CD1c-positive myeloid dendritic cell (primary cell): ENCODE data around the gene FLG2.

ENCODE experiments used
- DNase-seq: peaks from one replicate; pipeline ENCODE4 v3.0.0-alpha.2; 2016; ENCODE audit errors: extremely low spot score

FLG2 gene

GRCh38 chr1:152359906-152360305 is at the start of gene FLG2:
Gene FLG2 (minus strand): TSS chr1:152360006. CDS start chr1:152358884, 1,122 bp downstream.
- DNase-seq = no peak

DNA sequence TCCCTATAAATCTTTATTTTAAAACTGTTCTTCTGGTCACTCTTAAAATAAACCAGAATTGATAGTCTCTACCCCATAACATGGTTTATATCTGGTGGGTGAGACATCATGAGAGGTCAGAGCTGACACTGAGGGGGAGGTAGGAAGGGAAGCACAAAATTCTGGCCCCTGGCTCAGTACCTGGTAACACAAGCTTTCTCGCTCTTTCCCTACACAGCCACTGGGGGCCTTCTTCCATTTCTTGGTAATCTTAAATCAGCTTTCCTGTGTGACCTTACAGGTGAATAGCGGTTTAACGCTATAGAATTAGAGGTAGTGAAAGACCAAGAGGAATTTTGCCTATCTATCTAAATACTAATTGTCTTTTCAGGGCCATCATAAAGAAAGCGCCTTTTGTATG is 48.9 kb upstream of the FLG2 start:
- DNase-seq = no peak

GRCh38 chr1:152398812-152399698 is 39.2 kb upstream of the FLG2 start:
- no peak for DNase-seq

- DNase-seq = no peak
Measured at GRCh38 chr1:152397474-152397873, 37.7 kb upstream of the FLG2 start.

DNA sequence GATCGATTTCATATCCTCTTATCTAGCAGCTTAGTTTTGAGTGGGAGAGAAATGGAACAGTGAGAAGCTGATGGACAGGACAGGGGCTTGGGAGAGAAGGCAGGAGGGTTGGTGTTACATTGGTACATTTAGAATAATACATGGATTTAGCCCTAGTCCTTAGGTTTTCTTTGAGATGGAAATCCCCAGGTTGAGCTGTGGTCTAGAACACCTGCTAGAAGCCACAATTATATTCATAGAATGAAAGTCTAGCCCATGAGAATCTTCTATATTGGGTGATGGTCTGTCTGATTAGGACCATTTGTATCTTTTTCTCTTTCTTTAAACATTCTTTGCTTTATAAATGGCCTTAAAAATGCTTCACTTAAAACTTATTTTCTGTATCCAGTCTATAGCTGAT is 34.3 kb upstream of the FLG2 start:
- no peak for DNase-seq

- peak; percentile 2 for DNase-seq
Measured at GRCh38 chr1:152392909-152393308, 33.1 kb upstream of the FLG2 start.

DNA sequence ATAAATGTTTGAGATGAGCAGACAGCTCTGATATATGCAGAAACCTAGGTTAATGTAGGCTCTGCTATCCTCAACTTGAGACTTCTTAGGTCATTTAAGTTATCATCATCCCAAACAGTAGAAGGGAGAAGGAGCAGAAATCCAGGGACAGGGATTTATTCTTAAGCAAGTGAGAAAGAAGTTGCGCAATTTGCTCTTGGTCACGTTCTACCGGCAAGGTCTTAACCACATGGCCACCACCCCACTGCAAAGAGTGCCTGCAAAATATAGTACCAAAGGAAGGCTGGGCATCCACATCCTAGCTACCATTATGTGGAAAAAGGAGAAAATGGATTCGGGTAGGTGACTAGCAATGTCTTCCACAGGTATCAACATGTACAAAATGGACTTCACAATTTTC is 29.1 kb upstream of the FLG2 start:
- no peak for DNase-seq

GRCh38 chr1:152386940-152387339 is 27.1 kb upstream of the FLG2 start:
- no peak for DNase-seq

GRCh38 chr1:152380932-152381331 is 21.1 kb upstream of the FLG2 start:
- DNase-seq = no peak

DNA sequence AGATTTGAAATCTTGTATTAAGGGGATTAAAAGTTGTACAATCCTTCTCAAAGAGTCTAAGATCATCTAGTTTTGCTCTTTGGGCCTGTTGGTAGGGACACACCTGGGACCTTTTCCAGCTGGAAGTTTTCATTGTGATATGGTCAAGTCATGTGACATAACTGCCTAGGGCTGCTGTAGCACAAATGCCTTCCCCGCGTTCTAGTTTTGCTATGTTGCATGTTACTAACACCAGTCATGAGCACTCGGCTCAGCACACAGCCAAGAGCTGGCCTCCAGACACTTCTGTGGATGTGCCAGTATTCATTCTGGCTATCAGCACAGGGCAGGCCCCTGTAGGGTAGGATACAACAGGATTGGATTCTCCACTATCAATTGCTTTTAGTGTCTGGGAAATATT is 14.6 kb upstream of the FLG2 start:
- DNase-seq = no peak

DNA sequence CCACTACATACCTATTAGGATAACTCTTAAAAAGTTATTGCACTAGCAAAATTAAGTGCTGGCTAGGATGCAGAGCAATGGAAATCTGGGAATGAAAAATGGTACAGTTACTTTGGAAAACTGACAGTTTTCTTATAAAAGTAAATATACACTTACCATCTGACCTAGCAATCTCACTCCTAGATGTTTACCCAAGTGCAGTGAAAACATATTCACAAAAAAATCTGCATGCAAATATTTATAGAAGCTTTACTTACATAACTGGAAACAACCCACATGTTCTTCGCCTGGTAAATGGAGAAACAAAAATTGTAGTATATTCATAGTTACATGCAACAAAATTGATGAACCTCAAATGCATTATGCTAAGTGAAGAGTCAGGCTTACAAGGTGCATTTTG is 12.9 kb upstream of the FLG2 start:
- no peak for DNase-seq

DNA sequence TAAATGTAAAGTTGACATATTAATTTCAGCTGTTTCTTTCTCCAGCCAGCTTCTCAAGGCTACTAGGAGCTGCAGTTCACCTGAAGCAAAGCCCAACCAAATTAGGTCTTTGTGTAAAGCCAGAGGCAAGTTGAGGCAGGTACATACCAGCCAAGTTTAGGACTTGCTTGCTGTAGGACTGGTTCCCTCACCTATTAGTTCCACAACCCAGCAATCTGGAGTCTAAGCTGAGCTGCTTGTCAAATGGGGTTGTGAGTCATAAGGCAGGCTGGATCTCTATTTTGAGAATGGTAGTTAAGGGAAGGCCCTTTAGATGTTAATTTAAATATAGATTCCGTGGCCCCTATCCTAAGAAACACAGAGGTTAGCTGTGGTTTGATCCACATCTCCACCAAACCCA is 7.6 kb upstream of the FLG2 start:
- no peak for DNase-seq

DNA sequence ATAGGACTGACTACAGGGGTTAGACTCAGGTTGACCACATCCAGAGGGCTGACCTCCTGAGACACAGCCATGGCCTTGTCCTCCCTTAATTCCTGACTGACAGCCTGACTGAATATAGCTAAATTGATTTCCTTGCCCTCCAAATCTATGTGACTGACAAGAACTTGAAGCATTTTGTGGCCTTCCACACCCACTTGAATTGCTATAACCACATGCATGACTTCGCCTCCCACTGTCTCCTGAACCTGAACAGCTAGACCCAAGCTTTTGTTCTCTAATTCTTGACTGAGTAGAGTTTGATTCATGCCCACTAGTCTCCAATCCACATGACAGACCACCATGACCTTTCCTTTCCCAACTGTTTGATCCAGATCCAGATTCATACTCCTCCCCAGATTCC is 3.1 kb downstream of the FLG2 start:
- DNase-seq = no peak

DNA sequence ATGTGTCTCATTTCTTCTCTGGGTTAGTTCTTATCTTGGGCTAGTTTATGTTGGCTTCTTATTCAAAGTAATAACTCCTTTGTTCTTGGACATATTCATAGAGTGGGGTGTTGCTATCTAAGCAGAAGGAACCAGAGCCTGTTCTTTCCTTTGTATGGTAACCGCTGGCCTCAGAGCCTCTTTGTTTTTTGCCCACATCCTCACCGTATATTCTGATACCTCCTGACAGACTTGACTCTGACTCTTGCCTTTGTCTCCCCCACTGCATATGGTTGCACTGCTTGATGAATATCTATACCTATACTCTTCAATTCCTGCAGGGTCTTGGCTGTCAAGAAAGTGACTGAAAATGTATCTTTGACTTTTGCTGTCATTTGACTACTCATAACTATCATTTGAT is 10.2 kb downstream of the FLG2 start:
- DNase-seq = no peak

DNA sequence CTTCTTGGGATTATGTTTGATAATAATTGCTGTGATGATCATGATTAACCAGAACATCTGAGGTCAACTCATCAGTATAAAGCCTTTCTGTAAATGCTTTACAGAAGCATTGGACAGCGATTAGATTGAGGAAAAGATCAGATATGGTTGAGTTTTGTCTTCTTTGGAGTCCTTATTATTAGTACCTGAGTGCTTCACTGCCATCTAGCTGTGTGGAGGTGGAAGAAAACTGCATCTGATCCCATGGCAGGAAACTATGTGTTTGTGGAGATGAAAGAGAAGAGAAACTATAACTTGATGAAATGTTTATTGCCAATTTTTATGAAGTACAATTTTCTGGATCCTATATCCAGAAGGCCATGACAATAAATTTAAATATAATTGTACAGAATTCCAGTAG is 11.4 kb downstream of the FLG2 start:
- no peak for DNase-seq

GRCh38 chr1:152347116-152347728 is 12.6 kb downstream of the FLG2 start:
- DNase-seq = peak; percentile 65

DNA sequence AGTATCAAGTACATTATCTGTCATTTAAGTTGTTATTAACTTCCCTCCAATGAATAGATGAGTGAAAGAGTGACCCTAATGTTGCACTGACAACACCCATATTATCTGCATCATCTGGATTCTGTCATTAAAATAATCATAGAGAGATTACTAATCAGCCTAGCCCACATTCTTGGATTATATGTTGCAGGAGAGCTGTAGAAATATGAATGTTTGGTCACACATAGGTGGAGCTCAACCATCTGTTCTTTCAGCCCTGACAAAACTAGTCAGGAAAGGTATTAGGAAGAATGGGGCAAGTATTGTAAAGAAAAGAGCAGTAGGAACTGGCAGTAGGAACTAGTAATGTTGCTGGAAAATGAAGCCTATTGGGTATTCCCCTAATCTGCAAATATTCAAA is 15.4 kb downstream of the FLG2 start:
- DNase-seq = no peak

- no peak for DNase-seq
Measured at GRCh38 chr1:152343006-152343405, 16.8 kb downstream of the FLG2 start.

DNA sequence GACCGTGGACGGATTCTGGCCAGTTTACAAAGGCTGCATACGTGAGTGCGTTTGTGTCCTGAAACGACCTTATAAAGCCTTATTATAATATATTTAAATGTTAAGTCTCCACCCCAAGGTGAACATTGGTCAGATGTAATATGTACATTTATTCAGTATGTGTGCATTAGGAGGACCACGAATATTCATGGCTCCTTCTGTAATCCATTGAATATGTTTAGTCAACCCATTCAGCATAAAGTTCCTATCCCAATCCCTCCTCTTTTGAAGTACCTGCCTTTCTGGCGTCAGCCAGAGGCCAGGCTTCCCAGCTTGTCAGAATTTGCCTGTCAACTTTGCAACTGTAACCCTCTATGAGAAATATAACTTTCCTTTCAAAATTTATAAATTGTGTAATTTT is 24.4 kb downstream of the FLG2 start:
- no peak for DNase-seq

DNA sequence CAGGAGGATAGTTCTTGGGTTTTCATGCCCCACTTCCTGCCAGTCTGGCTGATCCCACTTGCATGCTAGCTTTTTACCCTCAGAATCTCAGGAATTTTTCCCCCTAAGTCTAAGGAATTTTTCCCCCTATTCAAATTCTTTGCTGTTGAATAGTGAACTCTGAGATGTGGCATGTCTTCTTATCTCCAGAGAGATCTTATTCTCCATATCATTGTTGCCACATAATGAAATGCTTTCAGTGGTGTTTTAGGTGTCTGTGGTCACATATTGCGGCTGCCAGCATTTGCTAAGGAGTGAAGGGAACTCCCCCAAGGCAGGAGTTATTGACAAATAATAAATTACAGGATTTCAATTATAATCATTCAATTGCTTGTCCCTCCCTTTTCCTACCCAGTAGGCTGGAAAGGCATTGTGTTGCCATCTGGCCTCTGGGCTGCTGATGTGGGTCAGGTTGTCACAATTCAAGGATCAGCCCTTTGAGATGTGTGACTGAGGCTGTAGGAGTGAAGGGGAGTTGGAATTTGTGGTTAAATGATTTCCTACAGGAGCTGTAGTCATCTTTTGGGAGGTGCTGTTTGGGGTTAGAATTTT is 30.9 kb downstream of the FLG2 start:
- DNase-seq = no peak

- DNase-seq = no peak
Measured at GRCh38 chr1:152325111-152325510, 34.7 kb downstream of the FLG2 start, which contains the start of gene FLG. Gene FLG (minus strand): TSS chr1:152325239. CDS start chr1:152315456, 9,783 bp downstream.

GRCh38 chr1:152313970-152314369 is 45.8 kb downstream of the FLG2 start:
- DNase-seq = no peak

GRCh38 chr1:152313319-152313801 is 46.4 kb downstream of the FLG2 start:
- DNase-seq = no peak
